ENCODE results near the gene ARHGEF40.

The ARHGEF40 gene

DNA sequence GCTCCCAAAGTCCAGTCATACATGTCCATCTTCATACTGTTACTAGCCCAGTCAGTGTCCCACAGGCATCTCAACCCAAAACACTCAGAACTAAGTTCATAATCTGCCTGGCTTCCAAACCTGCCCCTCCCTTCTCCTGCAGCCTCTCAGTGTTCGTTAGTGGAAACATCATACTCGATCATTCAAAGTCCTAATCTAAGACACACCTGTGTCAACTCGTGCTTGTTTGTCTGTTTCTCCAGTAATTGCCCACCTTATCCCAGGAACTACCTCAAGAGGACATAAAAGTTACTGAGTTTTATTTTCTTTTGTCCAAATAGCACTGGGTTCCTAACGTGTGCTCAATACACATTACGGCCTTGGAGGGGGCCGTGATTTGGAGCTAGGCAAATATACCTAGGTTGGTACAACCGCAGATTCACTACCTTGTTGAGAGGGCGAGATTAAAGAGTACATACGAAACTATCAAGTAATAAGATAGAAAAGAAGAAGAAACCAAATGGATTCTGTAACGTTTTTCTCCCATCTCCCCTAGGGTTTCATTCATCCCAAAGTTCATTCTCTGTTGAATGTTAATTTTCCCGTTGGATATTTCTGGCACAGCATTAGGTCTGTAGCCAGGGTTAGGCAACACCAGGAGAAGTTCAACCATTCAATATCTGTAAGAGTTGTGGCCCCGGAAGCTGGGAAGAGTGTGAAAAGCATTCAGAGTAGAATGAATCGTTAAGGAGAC lies 9.3 kb upstream of the ARHGEF40 start:
- DNase-seq, result no peak

DNA sequence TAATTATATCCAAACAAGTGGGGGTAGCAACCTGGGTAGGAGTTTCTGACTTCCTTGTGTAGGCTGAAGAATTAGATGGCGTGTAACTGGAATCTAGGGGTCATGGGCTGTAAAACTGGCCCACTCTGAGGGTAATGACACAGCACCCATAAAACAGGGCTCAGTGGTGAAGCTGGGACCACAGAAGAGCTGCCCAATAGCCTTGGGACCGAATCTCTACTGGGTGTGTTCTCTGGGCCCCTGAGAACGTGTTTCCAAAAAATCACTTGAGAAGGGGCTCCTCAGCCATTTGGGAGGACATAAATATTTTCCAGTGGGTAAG lies 8.8 kb upstream of the ARHGEF40 start:
- DNase-seq, result no peak

- DNase-seq, result no peak
Measured at GRCh38 chr14:21063479-21063878, 6.6 kb upstream of the ARHGEF40 start.

GRCh38 chr14:21066882-21067502 lies 3.1 kb upstream of the ARHGEF40 start:
- no peak for DNase-seq

DNA sequence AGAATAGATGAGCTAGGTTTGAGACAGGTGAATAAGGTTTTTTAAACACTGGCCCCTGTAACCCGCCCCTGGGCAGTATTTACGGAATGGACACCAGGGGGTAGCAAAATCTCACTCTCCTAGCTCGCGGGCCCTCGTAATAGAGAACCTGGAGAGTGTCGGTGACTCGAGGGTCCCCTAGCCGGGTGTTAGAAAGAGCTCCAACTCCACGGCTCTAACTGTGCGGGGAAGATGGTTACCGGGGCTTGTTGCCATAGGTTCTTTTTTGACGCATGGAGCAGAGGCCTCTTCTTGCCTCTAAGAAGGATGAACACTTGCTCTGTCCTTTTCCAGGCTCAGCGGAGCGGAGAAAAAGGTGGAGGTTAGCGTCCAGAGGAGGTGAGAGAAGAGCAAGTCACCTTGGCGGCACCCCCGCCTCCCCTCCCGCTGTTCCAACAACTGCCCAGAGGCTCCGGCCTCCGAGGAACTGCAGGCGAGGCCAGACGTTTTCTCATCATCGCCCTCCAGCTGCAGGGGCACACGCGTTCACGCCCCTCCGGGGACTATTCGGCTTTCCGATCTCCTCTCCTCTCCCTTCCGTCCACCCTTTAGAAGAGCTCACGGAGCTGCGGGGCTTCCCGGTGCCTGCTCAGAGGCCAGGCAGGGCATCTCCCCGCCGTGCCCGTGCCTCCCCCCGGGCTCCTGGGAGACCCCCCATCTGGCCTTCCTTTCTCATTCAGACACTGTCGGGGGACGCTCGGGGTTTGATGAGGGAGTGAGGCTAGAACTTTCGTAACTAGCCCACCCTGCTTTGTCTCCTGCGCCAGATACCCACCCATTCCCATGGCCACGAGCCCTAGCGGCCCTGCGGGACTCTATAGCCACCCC lies 1.4 kb upstream of the ARHGEF40 start:
- DNase-seq, result no peak

DNA sequence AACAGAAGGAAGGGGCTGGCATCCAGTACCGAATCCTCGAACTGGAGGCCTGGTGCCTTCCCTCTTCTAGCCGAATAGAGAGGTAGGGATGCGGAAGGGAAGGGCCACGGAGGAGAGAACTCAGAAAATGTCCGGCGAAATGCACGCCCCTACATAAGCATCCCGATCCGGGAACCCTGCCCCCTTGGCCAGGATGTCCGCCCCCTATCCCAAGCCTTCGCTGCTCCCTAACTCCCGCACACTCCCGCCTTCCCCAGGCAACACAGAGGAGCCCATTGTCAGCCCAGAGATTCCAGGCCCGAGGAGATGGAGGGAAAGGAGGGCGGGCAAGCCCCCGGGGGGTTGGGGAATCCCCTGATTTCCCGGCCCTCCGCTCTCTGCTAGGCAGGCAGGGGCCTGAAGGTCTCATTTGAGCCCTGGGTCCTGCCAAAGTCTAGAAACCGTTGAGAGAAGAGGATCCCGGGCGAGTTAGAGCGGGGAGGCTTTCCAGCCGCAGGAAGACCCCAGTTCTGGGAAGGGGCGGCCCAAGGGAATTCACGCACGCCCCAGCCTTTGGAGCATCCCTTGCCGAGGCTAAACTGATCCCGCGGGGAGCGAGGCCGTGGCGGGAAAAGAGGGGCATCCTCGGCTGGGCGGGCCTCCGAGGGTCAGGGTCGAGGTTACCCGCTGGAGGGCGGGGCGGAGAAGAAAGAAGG lies 569 bp upstream of the ARHGEF40 start:
- DNase-seq, result no peak

DNA sequence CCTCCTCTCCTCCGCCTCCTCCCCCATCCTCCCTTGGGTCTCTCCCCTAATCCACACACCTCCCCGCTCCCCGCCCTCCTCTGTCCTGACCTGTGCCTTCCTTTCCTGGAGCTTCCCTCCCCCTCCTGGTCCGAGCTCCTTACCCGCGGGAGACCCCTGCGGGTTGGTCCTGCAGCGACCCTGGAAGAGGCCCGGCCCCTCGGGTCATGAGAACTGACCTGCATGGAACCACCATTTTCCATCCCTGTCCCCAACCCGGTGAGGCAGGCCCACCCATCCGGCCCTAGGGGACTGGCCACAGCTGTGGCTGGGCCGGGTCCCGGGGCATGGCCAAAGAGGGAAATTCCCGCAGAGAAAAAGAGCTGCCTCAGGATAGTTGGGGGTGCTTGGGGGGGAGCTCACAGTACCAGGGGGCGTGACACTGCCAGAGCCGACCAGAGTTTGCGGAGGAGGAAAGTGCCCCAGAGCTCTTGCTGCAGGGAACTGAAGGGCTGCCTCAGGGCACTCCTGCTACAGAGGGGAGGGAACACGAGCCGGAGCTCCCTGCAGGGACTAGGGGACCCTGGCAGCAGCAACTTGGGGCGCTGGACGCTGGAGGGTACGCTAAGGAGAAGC lies 613 bp downstream of the ARHGEF40 start:
- DNase-seq, result no peak

DNA sequence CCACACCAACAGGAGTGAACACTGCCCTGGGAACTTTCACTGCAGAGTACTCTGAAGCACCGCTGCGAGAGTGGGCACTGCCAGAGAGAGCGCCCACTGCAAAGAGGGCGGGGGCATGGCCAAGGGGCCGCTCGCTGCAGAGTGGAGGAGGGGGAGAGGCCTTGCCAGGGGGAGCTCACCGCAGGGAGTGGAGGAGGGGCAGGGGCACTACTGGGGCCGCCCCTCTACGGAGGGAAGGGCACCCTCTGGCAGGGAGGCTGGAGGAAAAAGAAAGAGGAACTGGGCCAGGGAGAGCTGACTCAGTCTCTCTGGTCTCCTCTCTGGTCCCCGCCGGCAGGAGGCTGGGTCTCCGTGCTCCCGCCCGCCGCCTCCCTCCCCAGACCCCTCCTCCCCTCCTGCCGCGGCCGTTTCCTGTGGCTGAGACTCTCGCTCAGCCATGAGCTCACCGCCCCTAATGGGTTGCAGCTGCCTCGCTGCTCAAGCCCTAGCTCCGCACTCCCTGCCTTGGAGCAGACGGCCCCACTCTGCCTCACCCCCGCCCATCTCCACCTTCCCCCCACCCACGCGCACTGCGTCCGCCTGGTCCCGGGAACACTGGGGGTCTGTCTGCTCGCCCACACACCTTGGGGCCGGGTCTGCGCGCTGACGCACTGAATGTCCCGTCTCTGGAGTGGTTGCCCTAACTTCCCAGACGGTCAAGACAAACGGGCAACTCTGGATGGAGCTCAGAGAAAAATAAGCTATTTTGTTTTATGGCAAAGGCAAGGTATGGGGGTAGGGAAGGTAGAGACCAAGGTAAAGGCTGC lies 1.3 kb downstream of the ARHGEF40 start:
- DNase-seq, result peak; percentile 68

DNA sequence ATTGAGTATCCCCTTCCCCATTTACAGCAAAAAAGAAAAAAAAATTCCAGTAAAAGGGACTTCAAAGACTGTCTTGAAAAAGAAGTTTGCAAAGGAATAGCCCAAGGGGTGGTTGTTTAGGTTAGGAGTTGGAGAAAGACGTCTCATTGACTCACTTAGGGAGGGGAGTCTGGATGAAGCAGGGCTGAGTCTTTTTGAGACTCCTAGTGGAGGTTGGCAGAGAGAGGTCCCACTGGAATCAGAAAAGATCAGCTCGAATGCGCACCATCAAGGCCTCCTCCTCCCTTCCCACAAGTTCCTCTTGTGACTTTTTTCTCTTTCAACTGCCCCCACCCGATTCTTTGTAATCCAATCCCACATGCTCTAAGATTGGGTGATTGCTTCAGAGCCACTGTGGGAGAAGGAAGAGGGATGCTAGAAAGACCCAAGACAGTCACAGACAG lies 1.9 kb downstream of the ARHGEF40 start:
- DNase-seq, result peak; percentile 49

GRCh38 chr14:21072781-21073339 lies 2.8 kb downstream of the ARHGEF40 start:
- DNase-seq, result no peak

- DNase-seq, result no peak
Measured at GRCh38 chr14:21073921-21074320, 3.8 kb downstream of the ARHGEF40 start.

DNA sequence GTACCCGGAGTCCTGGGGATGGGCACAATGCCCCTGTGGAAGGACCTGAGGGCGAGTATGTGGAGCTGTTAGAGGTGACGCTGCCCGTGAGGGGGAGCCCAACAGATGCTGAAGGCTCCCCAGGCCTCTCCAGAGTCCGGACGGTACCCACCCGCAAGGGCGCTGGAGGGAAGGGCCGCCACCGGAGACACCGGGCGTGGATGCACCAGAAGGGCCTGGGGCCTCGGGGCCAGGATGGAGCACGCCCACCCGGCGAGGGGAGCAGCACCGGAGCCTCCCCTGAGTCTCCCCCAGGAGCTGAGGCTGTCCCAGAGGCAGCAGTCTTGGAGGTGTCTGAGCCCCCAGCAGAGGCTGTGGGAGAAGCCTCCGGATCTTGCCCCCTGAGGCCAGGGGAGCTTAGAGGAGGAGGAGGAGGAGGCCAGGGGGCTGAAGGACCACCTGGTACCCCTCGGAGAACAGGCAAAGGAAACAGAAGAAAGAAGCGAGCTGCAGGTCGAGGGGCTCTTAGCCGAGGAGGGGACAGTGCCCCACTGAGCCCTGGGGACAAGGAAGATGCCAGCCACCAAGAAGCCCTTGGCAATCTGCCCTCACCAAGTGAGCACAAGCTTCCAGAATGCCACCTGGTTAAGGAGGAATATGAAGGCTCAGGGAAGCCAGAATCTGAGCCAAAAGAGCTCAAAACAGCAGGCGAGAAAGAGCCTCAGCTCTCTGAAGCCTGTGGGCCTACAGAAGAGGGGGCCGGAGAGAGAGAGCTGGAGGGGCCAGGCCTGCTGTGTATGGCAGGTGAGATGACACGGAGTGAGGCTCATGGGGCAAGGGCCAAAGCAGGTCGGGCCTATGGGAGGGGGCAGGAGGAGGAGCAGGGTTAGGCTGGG lies 4.5 kb downstream of the ARHGEF40 start:
- no peak for DNase-seq

- no peak for DNase-seq
Measured at GRCh38 chr14:21075719-21076437, 5.8 kb downstream of the ARHGEF40 start.

- no peak for DNase-seq
Measured at GRCh38 chr14:21077672-21078071, 7.6 kb downstream of the ARHGEF40 start.

DNA sequence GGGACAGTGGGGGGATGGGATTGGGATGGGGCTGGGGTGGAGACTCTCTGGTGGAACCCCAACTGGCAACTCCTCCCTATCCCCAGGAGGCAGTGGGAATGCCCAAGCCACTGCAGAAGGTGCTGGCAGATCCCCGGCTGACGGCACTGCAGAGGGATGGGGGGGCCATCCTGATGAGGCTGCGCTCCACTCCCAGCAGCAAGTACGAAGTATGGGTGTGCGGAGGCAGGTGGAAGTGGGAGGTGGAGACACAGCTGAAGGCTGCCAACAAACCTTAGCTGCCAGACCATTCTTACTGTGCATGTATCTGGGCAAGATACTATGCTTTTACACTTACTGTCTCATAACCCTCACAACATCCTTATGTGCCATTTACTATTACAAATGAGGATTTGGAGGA lies 8.2 kb downstream of the ARHGEF40 start:
- DNase-seq, result no peak

GRCh38 chr14:21078726-21079125 lies 8.6 kb downstream of the ARHGEF40 start:
- DNase-seq, result no peak

DNA sequence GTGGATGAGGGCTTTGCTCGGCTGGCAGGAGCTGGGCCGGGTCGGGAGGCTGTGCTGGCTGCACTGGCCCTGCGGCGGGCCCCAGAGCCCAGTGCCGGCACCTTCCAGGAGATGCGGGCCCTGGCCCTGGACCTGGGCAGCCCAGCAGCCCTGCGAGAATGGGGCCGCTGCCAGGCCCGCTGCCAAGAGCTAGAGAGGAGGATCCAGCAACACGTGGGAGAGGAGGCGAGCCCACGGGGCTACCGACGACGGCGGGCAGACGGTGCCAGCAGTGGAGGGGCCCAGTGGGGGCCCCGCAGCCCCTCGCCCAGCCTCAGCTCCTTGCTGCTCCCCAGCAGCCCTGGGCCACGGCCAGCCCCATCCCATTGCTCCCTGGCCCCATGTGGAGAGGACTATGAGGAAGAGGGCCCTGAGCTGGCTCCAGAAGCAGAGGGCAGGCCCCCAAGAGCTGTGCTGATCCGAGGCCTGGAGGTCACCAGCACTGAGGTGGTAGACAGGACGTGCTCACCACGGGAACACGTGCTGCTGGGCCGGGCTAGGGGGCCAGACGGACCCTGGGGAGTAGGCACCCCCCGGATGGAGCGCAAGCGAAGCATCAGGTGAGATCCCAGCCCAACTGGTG lies 11.5 kb downstream of the ARHGEF40 start:
- DNase-seq, result no peak

DNA sequence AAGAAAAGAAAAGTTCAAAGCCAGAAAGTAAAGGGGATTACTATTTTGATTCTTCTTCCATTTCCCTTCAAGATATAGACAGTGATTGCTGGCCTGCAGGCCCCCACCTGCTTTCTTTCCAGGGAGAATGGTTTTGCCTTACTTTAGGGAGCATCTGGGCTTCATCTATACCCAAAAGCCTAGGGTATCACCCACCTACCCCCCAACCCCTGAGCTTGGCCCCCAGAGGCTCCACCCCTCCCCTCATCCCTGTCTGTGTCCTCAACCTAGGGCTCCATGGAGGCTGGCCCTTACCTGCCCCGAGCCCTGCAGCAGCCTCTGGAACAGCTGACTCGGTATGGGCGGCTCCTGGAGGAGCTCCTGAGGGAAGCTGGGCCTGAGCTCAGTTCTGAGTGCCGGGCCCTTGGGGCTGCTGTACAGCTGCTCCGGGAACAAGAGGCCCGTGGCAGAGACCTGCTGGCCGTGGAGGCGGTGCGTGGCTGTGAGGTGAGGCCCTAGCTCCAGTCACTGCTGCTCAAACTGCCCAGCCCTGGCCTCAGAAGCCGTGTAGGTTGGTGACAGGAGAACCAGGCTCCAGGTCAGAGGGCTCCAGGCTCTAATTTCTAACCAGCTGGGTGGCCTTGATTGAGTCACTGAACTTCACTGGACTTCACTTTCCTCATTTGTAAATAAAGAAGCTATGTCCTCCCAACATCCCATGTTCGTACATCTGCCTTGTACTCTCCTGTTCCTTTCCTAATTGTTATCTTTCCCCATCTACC lies 13.6 kb downstream of the ARHGEF40 start:
- DNase-seq, result no peak

DNA sequence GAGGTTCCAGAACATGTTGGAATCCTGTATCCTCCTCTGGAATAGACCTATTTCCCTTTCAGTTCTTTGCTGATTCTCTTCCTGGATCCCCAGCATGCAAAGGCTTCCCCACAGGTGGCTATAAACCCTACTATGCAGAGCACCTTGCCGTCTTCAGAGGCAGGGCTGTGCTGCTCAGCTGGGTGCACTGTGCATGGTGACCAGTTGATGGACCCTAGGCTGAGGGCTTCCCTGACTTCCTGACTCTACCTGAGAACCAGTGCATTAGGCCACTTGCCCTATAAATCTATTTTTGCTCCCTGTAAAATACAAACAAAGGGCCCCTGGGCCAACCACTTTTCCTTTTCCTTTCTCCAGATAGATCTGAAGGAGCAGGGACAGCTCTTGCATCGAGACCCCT lies 14.3 kb downstream of the ARHGEF40 start:
- DNase-seq, result no peak
